Calu3 (cell line): ENCODE data around the gene PFDN5. TPM values are rescaled to one million over a fixed set of nuclear protein-coding genes. Genes with fewer than 3 reads are reported as not detected.

ENCODE experiments used
- BruUV-seq: library from RNA; stranded (reverse); fragments of 400-500 nt; replicated peaks from 2 replicates; lab custom pipeline; 2021; lab: Mats Ljungman, UMichigan
- CTCF ChIA-PET: fragments of 300-600 bp; sonication (Branson Sonifier 250); formaldehyde crosslinking; loops from one replicate; lab custom pipeline; 2022; ENCODE audit warnings: antibody characterized with exemption; lab: Charles Lee
- DNase-seq: peaks from one replicate; pipeline ENCODE4 v3.0.0; 2022
- H3K27ac Mint-ChIP-seq: one replicate; pipeline ENCODE4 v1.8.0; 2022; ENCODE audit warnings: mixed read lengths; ENCODE audit not compliant: unreplicated experiment
- H3K27me3 Mint-ChIP-seq: one replicate; pipeline ENCODE4 v1.8.0; 2022; ENCODE audit warnings: mixed read lengths; ENCODE audit not compliant: unreplicated experiment
- H3K36me3 Mint-ChIP-seq: one replicate; pipeline ENCODE4 v1.8.0; 2022; ENCODE audit warnings: mild to moderate bottlenecking, moderate library complexity, mixed read lengths; ENCODE audit not compliant: insufficient read depth, unreplicated experiment
- H3K4me1 Mint-ChIP-seq: one replicate; pipeline ENCODE4 v1.8.0; 2022; ENCODE audit warnings: mild to moderate bottlenecking, low read depth, mixed read lengths; ENCODE audit not compliant: unreplicated experiment
- H3K4me3 Mint-ChIP-seq: one replicate; pipeline ENCODE4 v1.8.0; 2022; ENCODE audit warnings: mild to moderate bottlenecking, low read depth, moderate library complexity, mixed read lengths; ENCODE audit not compliant: unreplicated experiment
- H3K9me3 Mint-ChIP-seq: one replicate; pipeline ENCODE4 v1.8.0; 2022; ENCODE audit warnings: low read depth, mixed read lengths; ENCODE audit not compliant: unreplicated experiment
- CTCF ChIP-seq: fragments of 200-600 bp; IDR thresholded peaks from one replicate; pipeline ENCODE4 v1.8.0; 2022; ENCODE audit warnings: antibody characterized with exemption; ENCODE audit not compliant: unreplicated experiment
- intact Hi-C: fragments of 100-400 bp; cut with micrococcal nuclease; formaldehyde crosslinking; loops from one replicate; pipeline ENCODE4 v1.10.0; 2022; ENCODE audit not compliant: unreplicated experiment
- total RNA-seq: library from RNA; stranded (reverse); gene quantifications from 2 replicates; pipeline ENCODE4 v1.2.3, GENCODE V29; 2022

Gene PFDN5
- total RNA-seq, 1 experiment from 2014 or later: 178 TPM

- Mint-ChIP-seq H3K4me1 (peaks cover 8% of the 10 kb centered on the region), H3K27ac (no peak overlapping the region), H3K4me3 (peak overlapping the region; percentile 58), H3K27me3 (peaks cover 32% of the 10 kb centered on the region), H3K9me3 (no peaks in the 10 kb centered on the region), H3K36me3 (peaks cover 16% of the 10 kb centered on the region)
- intact Hi-C loops: no loop called here
- peak; percentile 31 for DNase-seq
- CTCF ChIA-PET: interaction anchor here (1.2 to 2.1 kb wide), 2 partner anchors 95 to 183 kb away, joined by 3 to 6 read pairs; no protein-coding TSS in a partner anchor
- BruUV-seq: no TSS peak
- TF ChIP-seq CTCF: no peak
These were observed 30.2 kb downstream of the PFDN5 start for GRCh38 chr12:53325511-53326061.

- no peak for DNase-seq
- H3K4me3 Mint-ChIP-seq: peak overlapping the region; percentile 58
- intact Hi-C loops: loop anchor here (1.0 kb wide), 1 partner anchor 95 kb away; no protein-coding TSS in a partner anchor
- no peak overlapping the region for H3K27ac Mint-ChIP-seq
- BruUV-seq: no TSS peak
- H3K36me3 Mint-ChIP-seq: peaks cover 7% of the 10 kb centered on the region
- TF ChIP-seq CTCF: no peak
- H3K27me3 Mint-ChIP-seq: peaks cover 36% of the 10 kb centered on the region
- no peaks in the 10 kb centered on the region for H3K4me1 Mint-ChIP-seq
- CTCF ChIA-PET: interaction anchor here (0.6 to 2.1 kb wide), 4 partner anchors 13 to 182 kb away, joined by 4 to 11 read pairs (median 8); no protein-coding TSS in a partner anchor
- no peaks in the 10 kb centered on the region for H3K9me3 Mint-ChIP-seq
These were observed 31.3 kb downstream of the PFDN5 start for GRCh38 chr12:53326460-53327185.

GRCh38 chr12:53327435-53328042 lies 32.2 kb downstream of the PFDN5 start:
- peak; percentile 26 for TF ChIP-seq CTCF
- Mint-ChIP-seq H3K27ac (no peak overlapping the region), H3K27me3 (peaks cover 45% of the 10 kb centered on the region), H3K9me3 (no peaks in the 10 kb centered on the region), H3K36me3 (peaks cover 6% of the 10 kb centered on the region), H3K4me1 (no peaks in the 10 kb centered on the region), H3K4me3 (no peak overlapping the region)
- CTCF ChIA-PET: interaction anchor here (1.7 to 2.1 kb wide), 3 partner anchors 18 to 181 kb away, joined by 4 to 11 read pairs (median 10); no protein-coding TSS in a partner anchor
- intact Hi-C loops: loop anchor here (1.0 kb wide), 1 partner anchor 94 kb away; no protein-coding TSS in a partner anchor
- BruUV-seq: no TSS peak
- DNase-seq: peak; percentile 18

- CTCF ChIA-PET: interaction anchor here (2.0 to 2.1 kb wide), 2 partner anchors 17 to 180 kb away, joined by 4 to 11 read pairs; no protein-coding TSS in a partner anchor
- no peak for TF ChIP-seq CTCF
- H3K4me3 Mint-ChIP-seq: no peak overlapping the region
- H3K9me3 Mint-ChIP-seq: no peaks in the 10 kb centered on the region
- intact Hi-C loops: no loop called here
- peaks cover 50% of the 10 kb centered on the region for H3K27me3 Mint-ChIP-seq
- BruUV-seq: no TSS peak
- no peaks in the 10 kb centered on the region for H3K4me1 Mint-ChIP-seq
- no peak overlapping the region for H3K27ac Mint-ChIP-seq
- no peak for DNase-seq
- H3K36me3 Mint-ChIP-seq: peaks cover 6% of the 10 kb centered on the region
These were observed 32.7 kb downstream of the PFDN5 start for GRCh38 chr12:53328043-53328435.
